Iris pigment epithelial cell (primary cell): Measurements from ENCODE around the gene ADGRA3.

Experiments
- DNase-seq: peaks from one replicate; pipeline ENCODE4 v3.0.0-alpha.2; 2011; ENCODE audit warnings: low read depth

Gene ADGRA3

GRCh38 chr4:22356987-22357596, 158.8 kb downstream of the ADGRA3 start:
- peak; percentile 33 for DNase-seq

- no peak for DNase-seq
These were observed 167.5 kb downstream of the ADGRA3 start for GRCh38 chr4:22348410-22348809.

- DNase-seq, result no peak
These were observed 170.2 kb downstream of the ADGRA3 start for GRCh38 chr4:22345678-22346077.

- DNase-seq, result no peak
These were observed 170.8 kb downstream of the ADGRA3 start for GRCh38 chr4:22345055-22345454.

GRCh38 chr4:22343606-22344005, 172.3 kb downstream of the ADGRA3 start:
- DNase-seq, result no peak

GRCh38 chr4:22339491-22339890, 176.4 kb downstream of the ADGRA3 start:
- no peak for DNase-seq

- DNase-seq, result no peak
These were observed 177.1 kb downstream of the ADGRA3 start for GRCh38 chr4:22338796-22339195.
